Measurements from ENCODE around the gene SLIT3.

DNA sequence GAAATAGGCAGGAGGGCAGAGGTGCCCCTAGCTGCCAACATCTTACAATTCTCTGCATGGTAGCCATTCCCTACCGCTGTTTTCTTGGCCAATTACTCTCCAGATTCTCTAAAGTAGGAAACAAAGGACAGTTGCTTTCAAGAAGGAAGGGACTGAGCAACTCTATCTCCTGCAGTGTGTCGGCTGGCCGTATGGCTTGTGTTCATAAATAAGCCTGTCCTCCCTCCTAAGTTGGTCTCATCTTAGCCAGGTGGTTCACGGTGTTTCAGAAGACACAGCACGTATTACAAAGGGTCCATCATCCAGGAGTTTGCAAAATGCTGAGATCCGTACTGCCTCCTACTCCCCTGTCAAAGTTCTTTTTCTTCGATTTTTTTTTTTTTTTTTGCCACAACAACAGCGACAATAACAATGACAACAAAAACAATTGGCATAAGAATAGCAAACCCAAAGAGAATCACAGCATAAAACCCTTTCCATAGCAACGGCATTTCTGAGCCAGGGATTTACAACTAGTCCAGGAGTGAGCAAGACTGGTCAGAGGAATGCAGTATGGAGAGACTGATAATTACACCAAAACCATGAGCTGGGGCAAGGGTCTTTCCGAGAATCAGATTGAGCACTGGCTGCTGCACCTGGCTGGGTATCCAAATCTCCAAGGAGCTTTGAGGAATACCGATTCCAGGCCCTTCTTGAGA, 212.8 kb downstream of the SLIT3 start:
- TF ChIP-seq, protein P1, sequence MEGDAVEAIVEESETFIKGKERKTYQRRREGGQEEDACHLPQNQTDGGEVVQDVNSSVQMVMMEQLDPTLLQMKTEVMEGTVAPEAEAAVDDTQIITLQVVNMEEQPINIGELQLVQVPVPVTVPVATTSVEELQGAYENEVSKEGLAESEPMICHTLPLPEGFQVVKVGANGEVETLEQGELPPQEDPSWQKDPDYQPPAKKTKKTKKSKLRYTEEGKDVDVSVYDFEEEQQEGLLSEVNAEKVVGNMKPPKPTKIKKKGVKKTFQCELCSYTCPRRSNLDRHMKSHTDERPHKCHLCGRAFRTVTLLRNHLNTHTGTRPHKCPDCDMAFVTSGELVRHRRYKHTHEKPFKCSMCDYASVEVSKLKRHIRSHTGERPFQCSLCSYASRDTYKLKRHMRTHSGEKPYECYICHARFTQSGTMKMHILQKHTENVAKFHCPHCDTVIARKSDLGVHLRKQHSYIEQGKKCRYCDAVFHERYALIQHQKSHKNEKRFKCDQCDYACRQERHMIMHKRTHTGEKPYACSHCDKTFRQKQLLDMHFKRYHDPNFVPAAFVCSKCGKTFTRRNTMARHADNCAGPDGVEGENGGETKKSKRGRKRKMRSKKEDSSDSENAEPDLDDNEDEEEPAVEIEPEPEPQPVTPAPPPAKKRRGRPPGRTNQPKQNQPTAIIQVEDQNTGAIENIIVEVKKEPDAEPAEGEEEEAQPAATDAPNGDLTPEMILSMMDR (IDR thresholded peaks at IDR 0.05): no peak
- no peak for TF ChIP-seq POLR2A (IDR thresholded peaks at IDR 0.05)
